K562 (cell line): Measurements from ENCODE around the gene NOXRED1. TPM values are rescaled to one million over a fixed set of nuclear protein-coding genes. Genes with fewer than 3 reads are reported as not detected.

Source experiments
- ATAC-seq: fragments of 200-7000 bp; cut with Tn5 transposase; 3 replicates; pipeline ENCODE4 v1.9.1; 2020; ENCODE audit warnings: moderate library complexity
- BruUV-seq: library from RNA; stranded (reverse); fragments of 400-500 nt; replicated peaks from 2 replicates; lab custom pipeline; 2021; lab: Mats Ljungman, UMichigan
- CTCF ChIA-PET: fragments of 300-600 bp; formaldehyde crosslinking; extraction: SDS; loops from one replicate; lab custom pipeline; 2021; ENCODE audit warnings: low intra/inter-chr PET ratio; lab: Yijun Ruan, JAX
- POLR2A ChIA-PET: fragments of 300-600, 350-650 bp; sonication (Branson Sonifier 250); formaldehyde crosslinking; extraction: SDS; loops from one replicate; lab custom pipeline; 2021; ENCODE audit warnings: antibody characterized with exemption, inconsistent platforms; lab: Yijun Ruan, JAX
- DNase-seq, 4 experiments: peaks; one replicate each; pipeline versions ENCODE4 v3.0.0 to v3.0.0-alpha.2; 2011 to 2018; ENCODE audit warnings: low spot score in 3 of 4, mixed read lengths in 3 of 4; ENCODE audit errors: extremely low read depth in 1 of 4
- FAIRE-seq: peaks from 2 replicates; lab custom pipeline; 2011; peaks lifted over from hg19 to GRCh38; lab: Jason Lieb, UNC
- H2AFZ ChIP-seq: 2 replicates; pipeline ENCODE4 v1.6.0; 2011; ENCODE audit warnings: low read depth, low read length, control low read depth, inconsistent platforms
- H3K27ac ChIP-seq: fragments of 200-600 bp; 3 replicates; pipeline ENCODE4 v1.8.0; 2011; ENCODE audit warnings: low read depth, mild to moderate bottlenecking, control low read depth, inconsistent platforms, low read length, moderate library complexity, mixed read lengths; ENCODE audit errors: extremely low read depth
- H3K27me3 ChIP-seq, 2 experiments: fragments of 300-600 bp in 1 of 2; 2 replicates in 1 of 2; 3 replicates in 1 of 2; pipeline versions ENCODE4 v1.6.0 to v1.8.0; 2011; ENCODE audit warnings: inconsistent platforms in 2 of 2, low read length in 2 of 2, mild to moderate bottlenecking in 1 of 2, mixed read lengths in 1 of 2, moderate library complexity in 1 of 2; ENCODE audit not compliant: control insufficient read depth in 2 of 2, insufficient read depth in 2 of 2
- H3K36me3 ChIP-seq: fragments of 300-600 bp; 3 replicates; pipeline ENCODE4 v1.8.0; 2011; ENCODE audit warnings: mild to moderate bottlenecking, low read length, inconsistent platforms; ENCODE audit not compliant: control insufficient read depth, insufficient read depth
- H3K4me1 ChIP-seq, 2 experiments: fragments of 200-600 bp in 1 of 2; replicated peaks in 1 of 2; 2 replicates in 1 of 2; 3 replicates in 1 of 2; pipeline versions ENCODE4 v1.5.1 to v1.8.0; 2011; ENCODE audit warnings: inconsistent platforms in 2 of 2, low read length in 2 of 2, mild to moderate bottlenecking in 1 of 2, mixed read lengths in 1 of 2, moderate library complexity in 1 of 2; ENCODE audit not compliant: control insufficient read depth in 2 of 2, insufficient read depth in 2 of 2
- H3K4me2 ChIP-seq: 2 replicates; pipeline ENCODE4 v1.6.1; 2011; ENCODE audit warnings: low read length, control low read depth, inconsistent platforms, mixed read lengths; ENCODE audit not compliant: insufficient read depth
- H3K4me3 ChIP-seq: fragments of 200-600 bp; sonication (generic), shearing (Covaris generic); 2 replicates; pipeline ENCODE4 v1.5.1; 2016; ENCODE audit warnings: control low read depth, inconsistent platforms
- H3K79me2 ChIP-seq: fragments of 200-600 bp; 3 replicates; pipeline ENCODE4 v1.8.0; 2011; ENCODE audit warnings: low read length, inconsistent platforms; ENCODE audit not compliant: control insufficient read depth, insufficient read depth
- H3K9ac ChIP-seq, 2 experiments: 2 replicates each; pipeline versions ENCODE4 v1.6.0 to v1.6.1; 2011; ENCODE audit warnings: low read depth in 2 of 2, low read length in 2 of 2, control low read depth in 1 of 2, inconsistent platforms in 1 of 2, mild to moderate bottlenecking in 1 of 2, mixed read lengths in 1 of 2; ENCODE audit not compliant: insufficient read depth in 1 of 2
- H3K9me1 ChIP-seq: one replicate; pipeline ENCODE4 v1.6.0; 2011; ENCODE audit warnings: inconsistent platforms, mild to moderate bottlenecking, low read length, moderate library complexity; ENCODE audit not compliant: control insufficient read depth, insufficient read depth
- H3K9me3 ChIP-seq: replicated peaks from 2 replicates; pipeline ENCODE4 v1.5.1; 2011; ENCODE audit warnings: low read depth, low read length, inconsistent platforms; ENCODE audit not compliant: control insufficient read depth, insufficient read depth
- H4K20me1 ChIP-seq: replicated peaks from 2 replicates; pipeline ENCODE4 v1.6.1; 2011; ENCODE audit warnings: low read length, inconsistent platforms, mixed read lengths; ENCODE audit not compliant: control insufficient read depth, insufficient read depth
- CBFA2T2 ChIP-seq: fragments of 450-650 bp; conservative IDR thresholded peaks from 2 replicates; pipeline ENCODE4 v1.6.1; 2017; ENCODE audit warnings: mild to moderate bottlenecking
- MED1 ChIP-seq: sonication (generic); formaldehyde crosslinking; IDR thresholded peaks from 2 replicates; pipeline ENCODE4 v1.8.1; 2023; ENCODE audit warnings: missing genetic modification reagents, borderline replicate concordance
- POLR3A ChIP-seq: IDR thresholded peaks from 2 replicates; pipeline ENCODE4 v1.6.1; 2011; ENCODE audit warnings: borderline replicate concordance, mild to moderate bottlenecking, moderate library complexity; ENCODE audit not compliant: insufficient read length, insufficient read depth; ENCODE audit errors: extremely low read depth
- TBP ChIP-seq: optimal IDR thresholded peaks from 2 replicates; pipeline ENCODE3; 2011; ENCODE audit warnings: low read depth, low read length, improper control_type of control experiment
- ZNF41 ChIP-seq: fragments of 250-450 bp; sonication (Bioruptor Pico); conservative IDR thresholded peaks from 2 replicates; pipeline ENCODE4 v1.4.0; 2020; ENCODE audit warnings: mild to moderate bottlenecking
- WGBS: fragments of 100-300 bp; shearing (Covaris generic); methylation state at CpG from one replicate; pipeline ENCODE4 v1.1.6; 2016; ENCODE audit warnings: low coverage, mixed read lengths; ENCODE audit not compliant: insufficient coverage; ENCODE audit errors: missing lambda C conversion rate; 5-methylcytosine and 5-hydroxymethylcytosine counted together
- in situ Hi-C: fragments of 300-500 bp; cut with MboI; formaldehyde crosslinking; loops from 4 replicates; pipeline ENCODE4 v1.15.0; 2018; ENCODE audit warnings: inconsistent platforms, mixed read lengths
- intact Hi-C: fragments of 100-400 bp; cut with micrococcal nuclease; formaldehyde crosslinking; loops from 2 replicates; pipeline ENCODE4 v1.14.2; 2022
- polyA plus RNA-seq, 8 experiments: library from polyadenylated mRNA; depleted of rRNA in 4 of 8; stranded (reverse) in 5 of 8; unstranded in 3 of 8; fragments of >200 nt; fragmentation: Nextera tagmentation in 2 of 8; fragmentation: Illumina TruSeq in 1 of 8; extraction: Ambion mirVana in 2 of 8; extraction: Trizol in 1 of 8; gene quantifications; 2 replicates each; pipeline versions ENCODE4 v1.2.1 to v1.2.3, GENCODE V29; 2011 to 2014; ENCODE audit warnings: inconsistent platforms in 1 of 8, missing spikeins in 1 of 8
- total RNA-seq, 7 experiments: library from RNA; depleted of rRNA in 6 of 7; stranded (reverse); fragments of >200 nt in 6 of 7; fragmentation: Illumina TruSeq in 2 of 7; extraction: Trizol in 2 of 7; gene quantifications; 2 replicates each; pipeline versions ENCODE4 v1.2.1 to v1.2.3, GENCODE V29; 2011 to 2021; ENCODE audit warnings: low replicate concordance in 1 of 7
- TF ChIP-seq, protein P1 (sequence below), 3 experiments: fragments of 200-800 bp in 1 of 3; fragments of 250-450 bp in 1 of 3; fragments of 450-650 bp in 1 of 3; sonication (Bioruptor Pico) in 1 of 3; sonication (Bioruptor generic) in 1 of 3; formaldehyde crosslinking in 1 of 3; IDR thresholded peaks; 2 replicates each; pipeline versions ENCODE4 v1.6.1 to v1.8.0; 2016 to 2022; ENCODE audit warnings: mild to moderate bottlenecking in 2 of 3, missing genetic modification characterization in 2 of 3, missing compliant biosample characterization in 1 of 3, moderate library complexity in 1 of 3

Gene NOXRED1
- total and polyA plus RNA-seq, 9 of the 15 experiments (the other 6 are each of a cell fraction or from before 2014, with no cell fraction given): 0.15 to 0.85 (median 0.30) TPM

DNA sequence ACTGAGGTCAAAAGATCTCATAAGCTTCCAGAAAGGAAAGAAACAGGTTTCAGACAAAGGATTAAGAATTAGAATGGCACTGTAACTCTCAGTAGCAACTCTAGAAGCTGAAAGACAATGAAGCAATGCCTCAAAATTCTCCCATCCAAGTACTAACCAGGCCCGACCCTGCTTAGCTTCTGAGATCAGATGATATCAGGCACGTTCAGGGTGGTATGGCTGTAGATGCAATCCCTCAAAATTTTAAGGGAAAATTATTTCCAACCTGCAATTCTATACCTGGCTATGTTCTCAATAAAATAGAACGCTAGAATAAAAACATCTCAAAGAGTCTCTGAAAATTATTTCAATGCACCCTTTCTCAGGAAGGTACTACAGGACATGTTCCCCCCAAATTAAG lies 19.6 kb downstream of the NOXRED1 start:
- Histone ChIP-seq H3K9me3 (no peaks in the 10 kb centered on the region), H3K79me2 (no peaks in the 10 kb centered on the region), H3K27me3 (no peaks in the 10 kb centered on the region), H3K4me3 (no peak overlapping the region), H3K9me1 (no peaks in the 10 kb centered on the region), H3K9ac (no peak overlapping the region), H4K20me1 (no peaks in the 10 kb centered on the region), H3K36me3 (no peaks in the 10 kb centered on the region), H3K27ac (no peak overlapping the region), H3K4me2 (no peak overlapping the region), H3K4me1 (peaks cover 4 to 22% of the 10 kb centered on the region in 2 experiments; a peak in 4 of 5 replicates), H2AFZ (no peak overlapping the region)
- WGBS: 45% methylated on average over 3 of the region's 3 CpGs
- in situ Hi-C loops: no loop called here
- CTCF ChIA-PET: no interaction called here
- BruUV-seq: no TSS peak
- DNase-seq (no peak), FAIRE-seq (no peak), ATAC-seq (no peak)
- intact Hi-C loops: no loop called here
- POLR2A ChIA-PET: no interaction called here
- peak; percentile 55 for TF ChIP-seq TBP
- TF ChIP-seq POLR3A: peak; percentile 48
- TF ChIP-seq ZNF41 (CRISPR knock-in tag): no peak
- TF ChIP-seq MED1 (CRISPR knock-in tag): no peak

DNA sequence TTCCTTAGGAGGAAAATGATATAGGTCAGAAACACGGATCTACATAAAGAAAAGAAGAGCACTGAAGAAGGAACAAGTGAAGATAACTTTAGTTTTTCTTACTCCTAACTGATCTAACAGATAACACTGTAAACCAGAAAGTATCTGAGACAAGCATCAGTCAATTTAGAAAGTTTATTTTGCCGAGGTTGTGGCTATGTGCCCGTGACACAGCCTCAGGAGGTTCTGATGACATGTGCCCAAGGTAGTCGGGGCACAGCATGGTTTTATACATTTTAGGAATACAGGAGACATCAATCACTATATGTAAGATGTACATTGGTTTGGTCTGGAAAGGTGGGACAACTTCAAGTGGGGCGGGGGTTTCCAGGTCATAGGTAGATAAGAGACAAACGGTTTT lies 23.1 kb downstream of the NOXRED1 start:
- Histone ChIP-seq H3K4me1 (no peaks in the 10 kb centered on the region; a peak in 1 of 5 replicates), H3K79me2 (no peaks in the 10 kb centered on the region), H3K27ac (no peak overlapping the region), H4K20me1 (no peaks in the 10 kb centered on the region), H3K9ac (no peak overlapping the region), H3K27me3 (no peaks in the 10 kb centered on the region), H3K9me1 (no peaks in the 10 kb centered on the region), H3K4me2 (no peak overlapping the region), H3K9me3 (0 out of 2 replicates have a peak, but pooled peaks cover 2% of the 10 kb centered on the region), H2AFZ (no peak overlapping the region), H3K36me3 (no peaks in the 10 kb centered on the region), H3K4me3 (no peak overlapping the region)
- 24% methylated on average over 6 of the region's 6 CpGs for WGBS
- ChIA-PET POLR2A (no interaction called here), CTCF (no interaction called here)
- DNase-seq: no peak
- FAIRE-seq: no peak
- intact Hi-C loops: no loop called here
- in situ Hi-C loops: no loop called here
- BruUV-seq: no TSS peak
- TF ChIP-seq CBFA2T2: no peak
- TF ChIP-seq, protein P1, sequence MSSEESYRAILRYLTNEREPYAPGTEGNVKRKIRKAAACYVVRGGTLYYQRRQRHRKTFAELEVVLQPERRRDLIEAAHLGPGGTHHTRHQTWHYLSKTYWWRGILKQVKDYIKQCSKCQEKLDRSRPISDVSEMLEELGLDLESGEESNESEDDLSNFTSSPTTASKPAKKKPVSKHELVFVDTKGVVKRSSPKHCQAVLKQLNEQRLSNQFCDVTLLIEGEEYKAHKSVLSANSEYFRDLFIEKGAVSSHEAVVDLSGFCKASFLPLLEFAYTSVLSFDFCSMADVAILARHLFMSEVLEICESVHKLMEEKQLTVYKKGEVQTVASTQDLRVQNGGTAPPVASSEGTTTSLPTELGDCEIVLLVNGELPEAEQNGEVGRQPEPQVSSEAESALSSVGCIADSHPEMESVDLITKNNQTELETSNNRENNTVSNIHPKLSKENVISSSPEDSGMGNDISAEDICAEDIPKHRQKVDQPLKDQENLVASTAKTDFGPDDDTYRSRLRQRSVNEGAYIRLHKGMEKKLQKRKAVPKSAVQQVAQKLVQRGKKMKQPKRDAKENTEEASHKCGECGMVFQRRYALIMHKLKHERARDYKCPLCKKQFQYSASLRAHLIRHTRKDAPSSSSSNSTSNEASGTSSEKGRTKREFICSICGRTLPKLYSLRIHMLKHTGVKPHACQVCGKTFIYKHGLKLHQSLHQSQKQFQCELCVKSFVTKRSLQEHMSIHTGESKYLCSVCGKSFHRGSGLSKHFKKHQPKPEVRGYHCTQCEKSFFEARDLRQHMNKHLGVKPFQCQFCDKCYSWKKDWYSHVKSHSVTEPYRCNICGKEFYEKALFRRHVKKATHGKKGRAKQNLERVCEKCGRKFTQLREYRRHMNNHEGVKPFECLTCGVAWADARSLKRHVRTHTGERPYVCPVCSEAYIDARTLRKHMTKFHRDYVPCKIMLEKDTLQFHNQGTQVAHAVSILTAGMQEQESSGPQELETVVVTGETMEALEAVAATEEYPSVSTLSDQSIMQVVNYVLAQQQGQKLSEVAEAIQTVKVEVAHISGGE (CRISPR knock-in tag; IDR thresholded peaks at IDR 0.05): peak in 1 of 3 experiments; percentile 80; a peak in 1 of 6 replicates
- ATAC-seq: no peak
